Ovary (tissue), 3 donors: Measurements from ENCODE around the gene NFIA.

Experiments
- CTCF ChIP-seq, 3 donors: fragments of 450-650 bp in 2 of 3; fragments of 200-600 bp in 1 of 3; IDR thresholded peaks; one replicate each; pipeline versions ENCODE4 v1.5.1 to v1.8.0; 2016 to 2022; ENCODE audit warnings: antibody characterized with exemption in 3 of 3, mild to moderate bottlenecking in 1 of 3
- EP300 ChIP-seq: sonication (generic); formaldehyde crosslinking; IDR thresholded peaks from one replicate; pipeline ENCODE4 v1.6.1; 2017; ENCODE audit warnings: antibody characterized with exemption
- POLR2A ChIP-seq: fragments of 450-650 bp; IDR thresholded peaks from one replicate; pipeline ENCODE4 v1.6.1; 2017; ENCODE audit warnings: antibody characterized with exemption, mild to moderate bottlenecking, moderate library complexity
- donor health status: DM: no; HTN: no; CAD: no.

DNA sequence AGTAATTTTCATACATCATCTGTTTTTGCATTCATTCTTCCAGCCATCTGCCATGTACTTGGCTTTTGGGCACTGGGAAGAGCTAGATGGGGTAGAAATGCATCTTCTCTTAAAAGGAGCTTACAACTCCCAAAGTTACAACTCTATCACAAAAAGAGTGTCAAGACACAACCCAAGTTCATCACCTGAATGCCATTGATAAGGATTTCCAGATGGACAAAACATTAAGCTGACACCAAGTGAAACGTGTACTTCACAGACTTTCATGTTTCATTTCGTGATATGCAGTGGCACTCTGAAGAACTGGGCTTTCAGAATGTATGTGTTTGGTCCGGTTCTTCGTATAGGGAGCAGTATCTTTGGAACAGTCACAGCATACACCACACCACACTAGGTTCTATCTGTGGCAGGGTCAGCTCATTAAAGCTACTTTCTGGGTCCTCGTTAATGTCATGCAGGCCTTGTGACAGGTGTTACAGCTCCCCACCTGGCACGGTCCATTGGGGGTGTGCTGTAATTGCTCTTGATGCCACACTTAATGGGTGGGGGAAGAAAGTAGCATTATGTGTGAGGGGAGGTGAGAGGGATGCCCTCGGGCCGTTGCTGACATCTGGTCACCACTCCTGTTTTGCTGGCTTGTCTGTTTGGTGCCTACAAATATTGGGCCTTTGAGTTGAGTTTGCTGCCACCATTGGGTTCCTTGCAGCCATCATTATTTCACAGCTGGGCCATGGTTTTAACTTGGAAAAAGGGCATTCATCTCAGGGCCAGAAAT is 164.9 kb downstream of the NFIA start:
- TF ChIP-seq CTCF (IDR thresholded peaks at IDR 0.05) (no peak), EP300 (no peak), POLR2A (no peak)
